Measurements from ENCODE around the gene PHACTR3.

Gene PHACTR3

GRCh38 chr20:59767656-59768055 lies 163.3 kb downstream of the PHACTR3 start:
- no peak for DNase-seq

DNA sequence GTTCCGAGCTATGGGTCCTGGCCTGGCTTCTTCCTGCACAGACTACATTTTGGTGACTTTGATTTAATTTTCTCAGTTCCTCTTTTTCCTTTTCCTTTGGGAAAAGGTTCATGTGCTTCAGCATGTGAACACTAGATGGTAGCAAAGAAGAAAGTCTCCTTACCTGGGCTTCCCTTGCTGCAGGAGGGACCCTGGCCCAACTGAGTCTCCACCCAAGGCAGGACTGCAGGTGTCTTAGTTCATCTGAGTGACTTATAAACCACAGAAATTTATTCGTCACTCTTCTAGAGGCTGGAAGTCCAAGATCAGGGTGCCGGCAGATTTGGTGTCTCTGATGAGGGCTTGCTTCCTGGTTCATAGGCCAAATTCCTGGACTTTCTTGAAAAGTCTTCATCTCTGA lies 165.9 kb downstream of the PHACTR3 start:
- no peak for DNase-seq

- DNase-seq, result no peak
Observed at GRCh38 chr20:59770851-59771250, 166.5 kb downstream of the PHACTR3 start.

DNA sequence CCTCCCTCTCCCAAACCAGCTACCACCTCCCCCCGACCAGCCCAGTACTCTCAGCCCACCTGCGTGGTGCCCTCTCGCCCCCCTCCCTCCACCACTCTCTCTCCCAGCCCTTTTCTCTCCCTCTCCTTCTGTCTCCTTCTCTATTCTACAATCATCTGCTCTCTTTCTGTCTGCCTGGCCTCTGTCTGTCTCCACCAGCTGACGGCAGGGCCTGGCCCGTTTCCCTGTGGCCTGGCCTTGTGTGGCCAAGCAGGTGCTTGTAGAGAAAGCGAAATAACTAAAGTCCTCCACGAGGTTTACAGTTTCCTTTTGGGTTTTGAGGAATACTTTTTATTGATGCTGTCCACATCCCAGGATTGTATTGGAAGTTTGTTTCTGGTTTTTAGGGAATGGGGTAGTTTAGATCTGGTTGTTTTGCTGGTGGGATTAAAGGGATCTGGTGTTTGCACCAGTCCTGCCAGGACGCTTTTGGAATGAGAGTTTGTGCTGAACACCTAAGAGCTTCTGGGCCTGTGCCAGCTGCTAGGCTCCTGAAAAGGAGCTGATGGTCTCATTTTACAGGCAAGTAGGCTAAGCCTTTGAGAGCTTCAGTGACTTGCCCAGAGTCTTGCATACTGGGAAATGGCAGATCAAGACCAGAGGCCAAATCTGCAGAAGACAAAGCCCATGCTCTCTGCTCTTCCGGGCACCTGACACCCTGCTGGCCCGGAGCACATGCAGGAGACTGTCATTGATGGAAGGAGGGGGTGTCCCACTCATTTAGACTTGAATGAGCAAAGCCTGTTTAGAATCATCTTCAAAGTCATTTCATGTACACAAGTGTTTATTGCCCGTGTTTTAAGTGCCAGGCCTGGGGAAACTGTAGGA lies 167.4 kb downstream of the PHACTR3 start:
- no peak for DNase-seq

- no peak for DNase-seq
Observed at GRCh38 chr20:59772373-59772705, 168.0 kb downstream of the PHACTR3 start.

- no peak for DNase-seq
Observed at GRCh38 chr20:59772931-59773913, 168.9 kb downstream of the PHACTR3 start.

DNA sequence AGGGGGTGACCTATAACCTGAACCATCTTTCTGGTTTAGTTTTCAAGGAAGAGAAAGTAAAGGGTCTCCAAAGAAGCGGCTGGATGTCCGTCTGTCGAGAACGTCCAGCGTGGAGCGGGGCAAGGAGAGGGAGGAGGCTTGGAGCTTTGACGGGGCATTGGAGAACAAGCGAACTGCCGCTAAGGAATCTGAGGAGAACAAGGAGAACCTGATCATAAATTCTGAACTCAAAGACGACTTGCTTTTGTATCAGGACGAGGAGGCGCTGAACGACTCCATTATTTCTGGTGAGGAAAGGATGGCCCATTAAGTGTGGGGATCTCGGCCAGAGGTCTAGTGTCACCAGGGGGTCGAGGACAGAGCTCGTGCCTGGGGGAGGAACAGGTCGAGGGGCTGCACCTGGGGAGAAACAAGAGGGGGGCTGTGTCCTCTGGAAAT lies 169.9 kb downstream of the PHACTR3 start:
- no peak for DNase-seq

- DNase-seq, result no peak
Observed at GRCh38 chr20:59774921-59775686, 170.8 kb downstream of the PHACTR3 start.

DNA sequence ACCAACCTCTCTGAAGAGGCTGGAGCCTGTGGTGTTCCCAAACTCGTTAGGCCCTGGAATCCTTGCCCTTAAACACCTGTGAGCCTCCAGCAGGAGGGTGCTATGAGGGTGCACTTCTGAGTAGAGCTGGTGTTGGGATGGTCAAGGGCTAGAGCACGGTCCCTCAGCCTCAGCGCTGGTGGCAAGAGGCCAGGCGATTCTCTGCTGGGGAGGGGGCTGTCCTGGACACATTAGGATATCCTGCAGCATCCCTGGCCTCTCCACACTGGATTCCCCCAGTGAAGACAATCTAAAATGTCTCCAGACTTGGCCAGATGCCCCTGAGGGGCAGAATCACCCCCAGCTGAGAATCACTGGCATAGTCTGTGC lies 171.3 kb downstream of the PHACTR3 start:
- DNase-seq, result no peak

DNA sequence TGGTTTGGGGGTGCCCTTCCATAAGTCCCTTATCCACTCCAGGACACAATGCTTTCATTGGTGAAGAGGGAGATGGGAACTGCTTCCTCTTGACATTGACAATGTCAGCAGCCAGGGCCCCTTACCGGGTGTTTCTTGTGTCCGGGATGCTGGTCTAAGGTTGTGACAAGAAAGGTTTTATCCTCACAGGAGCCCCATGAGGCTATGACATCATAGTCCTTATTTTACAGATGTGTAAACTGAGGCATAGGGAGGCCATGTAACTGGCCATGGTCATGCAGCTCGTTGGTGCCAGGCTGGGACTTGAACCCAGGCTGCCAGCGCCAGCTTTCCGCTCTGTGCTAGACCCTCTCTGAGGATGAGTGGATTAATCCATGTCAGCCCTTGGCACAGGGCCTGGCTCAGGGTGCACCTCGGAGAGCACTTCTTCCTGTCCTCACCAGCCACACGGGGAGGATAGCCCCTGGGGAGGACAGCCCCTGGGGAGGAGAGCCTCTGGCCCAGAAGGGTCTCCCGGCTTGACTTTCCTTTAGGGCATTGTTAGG lies 171.8 kb downstream of the PHACTR3 start:
- no peak for DNase-seq

- no peak for DNase-seq
Observed at GRCh38 chr20:59776626-59777330, 172.4 kb downstream of the PHACTR3 start.

DNA sequence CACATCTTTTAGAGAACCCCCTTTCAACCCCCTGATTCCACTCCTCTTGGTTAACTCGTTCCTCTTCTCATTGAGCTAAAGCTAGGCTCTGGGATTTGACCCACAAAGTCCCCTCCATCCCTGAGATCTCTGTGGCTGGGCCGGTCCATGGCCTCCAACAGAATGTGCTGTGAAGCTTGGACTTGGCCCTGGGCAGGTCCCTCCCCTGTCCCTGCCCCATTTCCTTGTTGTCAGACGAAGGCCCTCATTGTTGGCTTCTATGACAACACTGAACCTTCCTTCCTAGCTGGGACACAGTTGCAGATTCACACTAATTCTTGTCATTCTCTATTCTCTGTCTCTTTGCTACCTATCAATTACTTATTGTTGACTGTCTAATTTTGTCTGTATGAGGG lies 173.0 kb downstream of the PHACTR3 start:
- no peak for DNase-seq

GRCh38 chr20:59777814-59778575 lies 173.7 kb downstream of the PHACTR3 start:
- DNase-seq, result no peak

DNA sequence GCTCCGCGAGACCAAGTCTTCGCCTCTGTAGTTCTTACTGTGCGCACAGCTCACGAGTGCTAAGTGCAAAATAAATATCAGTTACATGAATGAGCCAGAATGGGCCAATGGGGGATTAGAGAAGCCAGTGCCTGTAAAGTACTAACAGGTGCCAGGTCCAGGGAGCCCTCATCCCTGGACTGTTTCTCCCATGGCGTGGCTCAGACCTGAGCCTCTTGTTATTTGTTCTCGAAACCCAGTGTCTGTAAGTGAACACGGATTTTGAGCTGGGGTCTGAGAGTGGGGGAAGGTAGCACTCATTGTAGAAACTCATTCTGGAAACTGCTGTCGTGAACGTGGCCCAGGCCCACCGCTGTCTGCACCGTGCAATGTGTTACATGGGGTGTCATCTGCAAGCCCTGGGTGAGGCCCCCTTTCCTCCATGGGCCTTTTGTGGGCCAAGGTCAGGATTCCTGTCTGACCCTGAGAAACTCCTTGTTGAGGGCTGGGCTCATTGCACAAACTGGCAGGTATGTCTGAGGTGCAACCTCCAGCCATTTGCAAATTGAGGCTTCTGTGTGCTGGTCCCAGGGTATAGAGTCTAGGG lies 174.4 kb downstream of the PHACTR3 start:
- no peak for DNase-seq

GRCh38 chr20:59779656-59780380 lies 175.5 kb downstream of the PHACTR3 start:
- DNase-seq, result no peak

GRCh38 chr20:59780494-59781185 lies 176.3 kb downstream of the PHACTR3 start:
- no peak for DNase-seq

- no peak for DNase-seq
Observed at GRCh38 chr20:59781226-59781625, 176.9 kb downstream of the PHACTR3 start.

GRCh38 chr20:59782986-59783640 lies 178.8 kb downstream of the PHACTR3 start:
- DNase-seq, result no peak

GRCh38 chr20:59783641-59784010 lies 179.3 kb downstream of the PHACTR3 start:
- DNase-seq, result no peak

Measured in NCI-H1436 treated with DMSO at 0.1 percent for 48 hours (cell line).